Measurements from ENCODE around the gene PISD. TPM values are rescaled to one million over a fixed set of nuclear protein-coding genes. Genes with fewer than 3 reads are reported as not detected.

Gene PISD
- total and polyA plus RNA-seq, 9 of the 15 experiments (the other 6 are each of a cell fraction or from before 2014, with no cell fraction given), result 24.5 to 65.9 (median 36.6) TPM

- TF ChIP-seq MYC (IDR thresholded peaks at IDR 0.05; ENCODE audit: low read depth, low read length), result no peak
- TF ChIP-seq MYC (CRISPR knock-in tag; IDR thresholded peaks at IDR 0.05; ENCODE audit: borderline replicate concordance, low read depth), result no peak
- TF ChIP-seq XRCC3 (IDR thresholded peaks at IDR 0.05), result no peak
- no peak for TF ChIP-seq RBBP5 (IDR thresholded peaks at IDR 0.05; ENCODE audit: borderline replicate concordance, insufficient read depth, low read length, poor library complexity, severe bottlenecking)
- TF ChIP-seq MTA1 (IDR thresholded peaks at IDR 0.05; ENCODE audit: borderline replicate concordance), result no peak
- TF ChIP-seq ID3 (CRISPR knock-in tag; IDR thresholded peaks at IDR 0.05), result no peak
- TF ChIP-seq ID3 (tag; IDR thresholded peaks at IDR 0.05), result no peak
- TF ChIP-seq TAF1 (IDR thresholded peaks at IDR 0.05; ENCODE audit: control insufficient read depth, extremely low read depth, insufficient read depth, low read length, severe bottlenecking), result no peak
- TF ChIP-seq ZC3H4 (CRISPR knock-in tag; IDR thresholded peaks at IDR 0.05; ENCODE audit: borderline replicate concordance), result no peak
- no peak for TF ChIP-seq CBX2 (IDR thresholded peaks at IDR 0.05; ENCODE audit: insufficient read depth, low read length, poor library complexity, severe bottlenecking)
- no peak for TF ChIP-seq ZBTB7A (IDR thresholded peaks at IDR 0.05; ENCODE audit: borderline replicate concordance, control insufficient read depth, low read depth, low read length)
- TF ChIP-seq USF1 (CRISPR knock-in tag; IDR thresholded peaks at IDR 0.05), result no peak
- TF ChIP-seq SAP30 (IDR thresholded peaks at IDR 0.05; ENCODE audit: borderline replicate concordance, insufficient read depth, low read depth, low read length, poor library complexity, severe bottlenecking), result no peak
- no peak for TF ChIP-seq ZNF431 (CRISPR knock-in tag; IDR thresholded peaks at IDR 0.05)
- no peak for TF ChIP-seq ZNF311 (CRISPR knock-in tag; IDR thresholded peaks at IDR 0.05)
- TF ChIP-seq NR2F6 (CRISPR knock-in tag; IDR thresholded peaks at IDR 0.05), result no peak
- no peak for TF ChIP-seq ZNF740 (CRISPR knock-in tag; IDR thresholded peaks at IDR 0.05)
- TF ChIP-seq ZNF740 (tag; IDR thresholded peaks at IDR 0.05), result no peak
- no peak for TF ChIP-seq TAF7 (tag; IDR thresholded peaks at IDR 0.05)
- H3K9me1 ChIP-seq (ENCODE audit: control insufficient read depth, insufficient read depth, low read length), result no peaks in the 10 kb centered on the region
- H3K36me3 ChIP-seq (ENCODE audit: control insufficient read depth, insufficient read depth, low read length), result peaks cover 20% of the 10 kb centered on the region; the same call in 2 of the 3 replicates
- H2AFZ ChIP-seq (ENCODE audit: low read depth, low read length), result no peak overlapping the region
- no peak overlapping the region for H3K4me2 ChIP-seq (ENCODE audit: insufficient read depth, low read length)
- H3K79me2 ChIP-seq (ENCODE audit: control insufficient read depth, insufficient read depth, low read length), result no peaks in the 10 kb centered on the region
- H3K9ac ChIP-seq (ENCODE audit: insufficient read depth in 1 of 2, low read depth in 2 of 2, low read length in 2 of 2), result no peak overlapping the region; a peak in 1 of 4 replicates
- H3K4me3 ChIP-seq, result no peak overlapping the region
- intact Hi-C loops (cut with micrococcal nuclease), result no loop called here
- no peaks in the 10 kb centered on the region for H4K20me1 ChIP-seq (replicated peaks; ENCODE audit: control insufficient read depth, insufficient read depth, low read length)
- no TSS peak for BruUV-seq (replicated peaks)
- FAIRE-seq (no peak), ATAC-seq (no peak), DNase-seq (ENCODE audit: extremely low read depth in 1 of 4, low spot score in 3 of 4) (no peak)
- ChIA-PET POLR2A (interaction anchor here (1.0 kb wide), 1 partner anchor 13 kb away, joined by 3 read pairs; no protein-coding TSS in a partner anchor), CTCF (ENCODE audit: low intra/inter-chr PET ratio) (no interaction called here)
- no peaks in the 10 kb centered on the region; a peak in 1 of 5 replicates for H3K4me1 ChIP-seq (replicated peaks in 1 of 2; ENCODE audit: control insufficient read depth in 2 of 2, insufficient read depth in 2 of 2, low read length in 2 of 2)
- H3K9me3 ChIP-seq (replicated peaks; ENCODE audit: control insufficient read depth, insufficient read depth, low read depth, low read length), result no peaks in the 10 kb centered on the region
- no peak overlapping the region for H3K27ac ChIP-seq (ENCODE audit: extremely low read depth, low read depth, low read length)
- 62% methylated on average over 5 of the region's 5 CpGs for WGBS (ENCODE audit: insufficient coverage, low coverage, missing lambda C conversion rate)
- H3K27me3 ChIP-seq (ENCODE audit: control insufficient read depth in 2 of 2, insufficient read depth in 2 of 2, low read length in 2 of 2), result no peaks in the 10 kb centered on the region
- in situ Hi-C loops (cut with MboI), result no loop called here
Observed at GRCh38 chr22:31572939-31573338, 89.1 kb downstream of the PISD start.
